Measurements from ENCODE around the gene STX19. TPM values are rescaled to one million over a fixed set of nuclear protein-coding genes. Genes with fewer than 3 reads are reported as not detected.

The STX19 gene
- total RNA-seq, 4 donors from 2014 or later = 1.3 to 6.8 (median 5.3) TPM

DNA sequence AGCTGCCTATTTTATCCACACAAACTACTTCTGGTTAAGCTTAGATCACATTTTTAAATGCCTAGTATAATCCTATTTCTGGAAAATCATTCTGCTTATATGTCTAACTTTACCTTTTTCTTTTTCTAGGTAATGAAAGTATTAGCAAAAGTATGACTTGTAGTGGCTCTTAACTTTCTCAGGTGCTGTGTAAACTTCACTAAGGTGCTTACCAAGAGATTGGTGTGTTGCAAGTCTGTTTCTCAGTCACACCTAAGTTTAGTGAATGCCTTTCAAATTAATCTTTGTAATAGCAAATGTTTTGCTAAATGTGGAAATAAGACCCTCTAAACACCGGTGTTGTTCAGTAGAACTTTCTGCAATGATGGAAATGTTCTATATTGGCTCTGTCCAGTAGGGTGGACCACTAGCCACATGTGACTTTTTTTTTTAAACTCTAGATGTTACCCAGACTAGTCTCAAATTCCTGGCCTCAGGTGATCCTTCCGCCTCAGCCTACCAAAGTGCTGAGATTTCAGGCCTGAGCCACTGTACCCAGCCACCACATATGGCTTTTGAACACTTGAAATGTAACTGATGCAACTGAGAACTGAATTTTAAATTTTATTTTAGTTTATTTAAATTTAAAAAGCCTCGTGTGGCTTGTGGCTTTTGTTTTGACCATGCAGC lies 26.4 kb downstream of the STX19 start:
- no peak for DNase-seq (ENCODE audit: low spot score in 2 of 2)
- TF ChIP-seq, protein P1, sequence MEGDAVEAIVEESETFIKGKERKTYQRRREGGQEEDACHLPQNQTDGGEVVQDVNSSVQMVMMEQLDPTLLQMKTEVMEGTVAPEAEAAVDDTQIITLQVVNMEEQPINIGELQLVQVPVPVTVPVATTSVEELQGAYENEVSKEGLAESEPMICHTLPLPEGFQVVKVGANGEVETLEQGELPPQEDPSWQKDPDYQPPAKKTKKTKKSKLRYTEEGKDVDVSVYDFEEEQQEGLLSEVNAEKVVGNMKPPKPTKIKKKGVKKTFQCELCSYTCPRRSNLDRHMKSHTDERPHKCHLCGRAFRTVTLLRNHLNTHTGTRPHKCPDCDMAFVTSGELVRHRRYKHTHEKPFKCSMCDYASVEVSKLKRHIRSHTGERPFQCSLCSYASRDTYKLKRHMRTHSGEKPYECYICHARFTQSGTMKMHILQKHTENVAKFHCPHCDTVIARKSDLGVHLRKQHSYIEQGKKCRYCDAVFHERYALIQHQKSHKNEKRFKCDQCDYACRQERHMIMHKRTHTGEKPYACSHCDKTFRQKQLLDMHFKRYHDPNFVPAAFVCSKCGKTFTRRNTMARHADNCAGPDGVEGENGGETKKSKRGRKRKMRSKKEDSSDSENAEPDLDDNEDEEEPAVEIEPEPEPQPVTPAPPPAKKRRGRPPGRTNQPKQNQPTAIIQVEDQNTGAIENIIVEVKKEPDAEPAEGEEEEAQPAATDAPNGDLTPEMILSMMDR (IDR thresholded peaks at IDR 0.05) = no peak
- no peak for TF ChIP-seq POLR2A (IDR thresholded peaks at IDR 0.05)
- WGBS, 2 donors = 83 to 95% methylated on average over 3 of the region's 3 CpGs
- no peak overlapping the region for H3K4me3 ChIP-seq (ENCODE audit: low read depth, poor library complexity, severe bottlenecking)
- intact Hi-C loops (cut with DNase I; ENCODE audit: low total_unique reads) = no loop called here

DNA sequence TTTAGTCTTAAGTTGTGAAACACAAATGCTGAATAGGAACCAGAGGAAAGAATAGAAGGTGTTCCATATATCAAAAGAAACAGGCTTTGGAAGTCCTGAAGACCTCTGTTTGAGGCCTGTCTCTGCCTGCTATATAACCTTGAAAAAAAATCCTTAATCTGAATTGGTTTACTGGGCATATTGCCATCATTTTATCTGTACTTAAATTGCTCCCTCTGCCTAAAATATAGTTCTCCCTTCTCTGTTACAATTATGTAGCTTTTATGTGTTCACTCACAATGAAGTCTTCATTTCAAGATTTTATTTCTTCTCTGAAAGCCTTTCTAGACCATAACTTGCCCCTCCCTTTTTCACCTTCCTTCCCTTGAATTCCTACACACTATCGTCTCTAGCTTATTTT lies 27.2 kb downstream of the STX19 start:
- TF ChIP-seq, protein P1 (IDR thresholded peaks at IDR 0.05) = no peak
- no peak for TF ChIP-seq POLR2A (IDR thresholded peaks at IDR 0.05)
- H3K4me3 ChIP-seq (ENCODE audit: low read depth, poor library complexity, severe bottlenecking) = no peak overlapping the region
- intact Hi-C loops (cut with DNase I; ENCODE audit: low total_unique reads) = no loop called here
- WGBS, 2 donors = 68 to 81% methylated on average over 1 of the region's 1 CpG
- DNase-seq (ENCODE audit: low spot score in 2 of 2) = no peak

DNA sequence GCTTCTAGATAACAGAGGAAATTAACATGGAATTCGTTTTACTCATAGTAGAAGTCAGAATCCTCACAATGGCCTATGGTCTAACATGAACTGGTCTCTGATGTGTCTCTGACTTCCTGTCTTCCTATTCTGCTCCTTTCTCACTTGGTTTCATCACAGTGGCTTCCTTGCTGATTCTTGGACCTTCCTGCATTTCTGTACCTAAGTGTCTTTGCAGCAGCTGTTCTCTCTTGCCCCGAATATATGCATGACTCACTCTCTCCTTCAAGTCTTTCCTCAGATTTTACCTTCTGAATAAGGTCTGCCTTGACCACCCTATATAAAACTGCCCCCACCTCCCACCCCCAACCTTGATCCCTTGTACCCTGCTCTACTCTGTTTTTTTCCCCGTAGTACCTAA lies 34.3 kb downstream of the STX19 start:
- WGBS, 2 donors = 85 to 90% methylated on average over 3 of the region's 3 CpGs
- TF ChIP-seq, protein P1 (IDR thresholded peaks at IDR 0.05) = no peak
- no peak for TF ChIP-seq POLR2A (IDR thresholded peaks at IDR 0.05)
- H3K4me3 ChIP-seq (ENCODE audit: low read depth, poor library complexity, severe bottlenecking) = no peak overlapping the region
- intact Hi-C loops (cut with DNase I; ENCODE audit: low total_unique reads) = no loop called here
- no peak for DNase-seq (ENCODE audit: low spot score in 2 of 2)

DNA sequence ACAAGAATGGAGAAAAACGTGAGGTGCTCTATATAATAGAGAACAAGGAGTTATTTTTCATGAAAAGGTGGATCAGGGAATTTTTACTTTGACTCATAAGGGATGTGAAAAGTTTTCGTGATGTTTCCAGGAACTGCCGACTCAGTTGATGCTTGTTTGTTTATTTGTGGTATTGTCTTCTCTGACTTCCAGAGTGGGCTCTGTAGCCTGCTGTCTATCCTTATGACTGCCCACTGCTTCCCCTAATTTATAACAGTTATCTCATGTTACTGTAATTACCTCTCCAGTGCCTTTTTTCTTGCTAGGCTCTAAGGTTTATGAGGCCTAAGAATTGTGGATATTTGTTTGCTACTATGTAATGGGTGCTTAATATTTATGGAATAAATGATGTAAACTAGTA lies 36.2 kb downstream of the STX19 start:
- intact Hi-C loops (cut with DNase I; ENCODE audit: low total_unique reads) = no loop called here
- WGBS, 2 donors = 84 to 85% methylated on average over 3 of the region's 3 CpGs
- DNase-seq (ENCODE audit: low spot score in 2 of 2) = no peak
- TF ChIP-seq, protein P1 (IDR thresholded peaks at IDR 0.05) = no peak
- no peak for TF ChIP-seq POLR2A (IDR thresholded peaks at IDR 0.05)
- H3K4me3 ChIP-seq (ENCODE audit: low read depth, poor library complexity, severe bottlenecking) = no peak overlapping the region

DNA sequence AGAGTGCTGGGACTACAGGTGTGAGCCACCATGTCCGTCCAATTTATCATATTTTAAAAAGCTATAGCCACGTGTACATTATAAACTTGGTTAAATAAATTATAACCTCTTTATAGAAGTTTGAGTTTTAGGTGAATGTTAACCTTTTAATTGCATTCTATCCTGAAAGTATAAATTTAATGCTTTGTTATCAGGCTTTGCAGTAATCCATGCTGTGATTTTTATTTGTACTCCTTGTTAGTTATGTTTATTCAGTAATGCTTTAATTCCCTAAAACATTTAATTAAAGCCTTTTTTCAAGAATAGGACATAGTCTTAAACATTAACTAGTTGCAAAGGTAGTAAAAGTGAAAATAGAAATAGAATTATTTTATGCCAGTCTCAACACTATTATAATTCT lies 36.8 kb downstream of the STX19 start:
- H3K4me3 ChIP-seq (ENCODE audit: low read depth, poor library complexity, severe bottlenecking) = no peak overlapping the region
- WGBS, 2 donors = 79 to 91% methylated on average over 2 of the region's 2 CpGs
- TF ChIP-seq, protein P1 (IDR thresholded peaks at IDR 0.05) = no peak
- TF ChIP-seq POLR2A (IDR thresholded peaks at IDR 0.05) = no peak
- intact Hi-C loops (cut with DNase I; ENCODE audit: low total_unique reads) = no loop called here
- DNase-seq (ENCODE audit: low spot score in 2 of 2) = no peak

DNA sequence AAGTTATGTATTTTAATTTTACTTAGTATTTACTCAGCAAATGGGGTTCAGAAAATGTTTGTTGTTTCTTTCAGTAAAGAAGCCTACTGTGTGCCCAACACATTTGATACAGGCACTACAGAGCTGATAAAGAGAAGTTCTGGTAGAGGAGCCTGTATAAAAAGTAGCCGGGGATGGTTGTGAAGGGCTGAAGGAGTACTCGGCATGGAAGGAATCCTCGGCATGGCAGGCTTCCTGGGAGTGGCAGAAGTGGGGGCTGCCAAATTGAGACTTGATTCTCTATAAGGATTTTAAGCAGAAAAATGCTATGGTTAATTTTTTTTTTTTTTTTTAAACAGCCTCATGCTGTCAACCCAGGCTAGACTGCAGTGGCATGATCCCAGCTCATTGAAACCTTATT lies 39.2 kb downstream of the STX19 start:
- 81 to 91% methylated on average over 3 of the region's 3 CpGs for WGBS, 2 donors
- H3K4me3 ChIP-seq (ENCODE audit: low read depth, poor library complexity, severe bottlenecking) = no peak overlapping the region
- intact Hi-C loops (cut with DNase I; ENCODE audit: low total_unique reads) = no loop called here

More for the DNA sequence above, 39.2 kb downstream of the STX19 start:
- TF ChIP-seq, protein P1 (IDR thresholded peaks at IDR 0.05) = no peak
- TF ChIP-seq POLR2A (IDR thresholded peaks at IDR 0.05) = no peak
- DNase-seq (ENCODE audit: low spot score in 2 of 2) = no peak
